ENCODE results near the gene MUC6. TPM values are rescaled to one million over a fixed set of nuclear protein-coding genes. Genes with fewer than 3 reads are reported as not detected.

MUC6 gene
- total RNA-seq, 1 donor from 2014 or later = not detected

GRCh38 chr11:969651-970205 is 66.8 kb downstream of the MUC6 start:
- Histone ChIP-seq H3K27me3 (ENCODE audit: control insufficient read depth, insufficient read depth, low read length) (no peaks in the 10 kb centered on the region), H3K4me3 (ENCODE audit: low read depth, low read length) (no peak overlapping the region), H3K36me3 (ENCODE audit: control insufficient read depth, insufficient read depth, low read length) (peaks cover 18% of the 10 kb centered on the region)
- DNase-seq (ENCODE audit: low read depth) (no peak), FAIRE-seq (no peak)
- TF ChIP-seq, protein P1, sequence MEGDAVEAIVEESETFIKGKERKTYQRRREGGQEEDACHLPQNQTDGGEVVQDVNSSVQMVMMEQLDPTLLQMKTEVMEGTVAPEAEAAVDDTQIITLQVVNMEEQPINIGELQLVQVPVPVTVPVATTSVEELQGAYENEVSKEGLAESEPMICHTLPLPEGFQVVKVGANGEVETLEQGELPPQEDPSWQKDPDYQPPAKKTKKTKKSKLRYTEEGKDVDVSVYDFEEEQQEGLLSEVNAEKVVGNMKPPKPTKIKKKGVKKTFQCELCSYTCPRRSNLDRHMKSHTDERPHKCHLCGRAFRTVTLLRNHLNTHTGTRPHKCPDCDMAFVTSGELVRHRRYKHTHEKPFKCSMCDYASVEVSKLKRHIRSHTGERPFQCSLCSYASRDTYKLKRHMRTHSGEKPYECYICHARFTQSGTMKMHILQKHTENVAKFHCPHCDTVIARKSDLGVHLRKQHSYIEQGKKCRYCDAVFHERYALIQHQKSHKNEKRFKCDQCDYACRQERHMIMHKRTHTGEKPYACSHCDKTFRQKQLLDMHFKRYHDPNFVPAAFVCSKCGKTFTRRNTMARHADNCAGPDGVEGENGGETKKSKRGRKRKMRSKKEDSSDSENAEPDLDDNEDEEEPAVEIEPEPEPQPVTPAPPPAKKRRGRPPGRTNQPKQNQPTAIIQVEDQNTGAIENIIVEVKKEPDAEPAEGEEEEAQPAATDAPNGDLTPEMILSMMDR (IDR thresholded peaks at IDR 0.05; ENCODE audit: insufficient read depth, low read length, severe bottlenecking) = no peak

DNA sequence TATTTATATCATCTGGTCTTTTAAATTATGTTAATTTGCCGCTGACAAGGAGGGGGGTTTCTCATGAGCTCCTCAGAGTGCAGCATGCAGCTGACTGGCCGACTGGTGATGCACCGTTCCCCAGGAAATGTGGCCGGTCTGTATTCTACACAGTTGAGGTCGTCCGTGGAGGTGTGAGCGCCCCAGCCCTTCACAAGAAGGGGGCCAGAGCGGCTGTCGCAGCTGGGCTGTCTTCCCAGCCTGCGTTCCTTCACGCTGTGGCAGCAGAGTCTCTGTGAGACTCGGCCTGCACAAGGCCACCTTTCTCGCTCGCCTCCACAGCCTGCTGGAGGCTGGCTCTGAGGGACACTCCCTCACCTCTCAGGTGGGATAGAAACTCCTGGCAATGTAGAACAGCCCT is 67.7 kb downstream of the MUC6 start:
- H3K27me3 ChIP-seq (ENCODE audit: control insufficient read depth, insufficient read depth, low read length) = no peaks in the 10 kb centered on the region
- FAIRE-seq (no peak), DNase-seq (ENCODE audit: low read depth) (no peak)
- TF ChIP-seq, protein P1 (IDR thresholded peaks at IDR 0.05; ENCODE audit: insufficient read depth, low read length, severe bottlenecking) = no peak
- H3K4me3 ChIP-seq (ENCODE audit: low read depth, low read length) = no peak overlapping the region
- H3K36me3 ChIP-seq (ENCODE audit: control insufficient read depth, insufficient read depth, low read length) = peaks cover 18% of the 10 kb centered on the region

DNA sequence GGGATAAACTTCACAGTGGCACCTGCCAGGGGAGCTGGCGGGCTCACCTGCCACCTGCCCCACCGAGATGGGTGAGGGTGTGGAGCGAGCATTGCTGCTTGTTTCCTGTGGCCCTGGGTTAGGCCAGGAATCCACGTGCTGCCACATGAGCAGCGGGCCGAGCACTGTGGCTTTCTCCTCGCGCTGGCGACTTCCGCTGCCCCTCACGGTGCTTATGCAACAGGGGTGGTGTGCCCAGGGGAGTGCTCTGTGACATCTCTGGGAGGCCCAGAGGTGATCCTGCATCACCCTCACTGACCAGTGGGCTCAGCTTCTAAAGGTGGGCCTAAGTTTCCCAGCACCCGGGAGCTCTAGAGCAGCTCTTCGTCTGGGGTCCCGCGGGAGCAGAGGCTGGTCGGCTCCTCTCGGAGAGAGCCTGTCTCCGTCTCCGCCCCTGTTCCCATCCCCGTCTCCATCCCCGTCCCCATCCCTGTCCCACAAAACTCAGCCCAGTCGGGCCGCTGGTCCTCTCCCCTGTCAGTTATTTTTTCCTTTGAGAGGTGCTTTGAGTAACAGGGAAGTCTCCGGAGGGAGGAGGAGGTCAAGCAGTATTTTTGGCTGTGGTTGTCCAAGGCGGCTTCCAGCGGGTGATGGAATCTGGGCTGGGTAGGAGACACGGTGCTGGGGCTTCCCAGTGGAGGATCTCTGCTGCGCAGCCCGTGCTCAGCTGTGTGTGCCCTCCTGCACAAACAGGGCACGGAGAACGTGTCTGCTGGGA is 68.3 kb downstream of the MUC6 start:
- no peaks in the 10 kb centered on the region for H3K27me3 ChIP-seq (ENCODE audit: control insufficient read depth, insufficient read depth, low read length)
- FAIRE-seq (no peak), DNase-seq (ENCODE audit: low read depth) (no peak)
- H3K4me3 ChIP-seq (ENCODE audit: low read depth, low read length) = no peak overlapping the region
- H3K36me3 ChIP-seq (ENCODE audit: control insufficient read depth, insufficient read depth, low read length) = peaks cover 16% of the 10 kb centered on the region
- TF ChIP-seq, protein P1 (IDR thresholded peaks at IDR 0.05; ENCODE audit: insufficient read depth, low read length, severe bottlenecking) = no peak

GRCh38 chr11:965206-965775 is 71.2 kb downstream of the MUC6 start:
- FAIRE-seq (no peak), DNase-seq (ENCODE audit: low read depth) (no peak)
- TF ChIP-seq, protein P1 (IDR thresholded peaks at IDR 0.05; ENCODE audit: insufficient read depth, low read length, severe bottlenecking) = no peak
- Histone ChIP-seq H3K36me3 (ENCODE audit: control insufficient read depth, insufficient read depth, low read length) (peaks cover 8% of the 10 kb centered on the region), H3K27me3 (ENCODE audit: control insufficient read depth, insufficient read depth, low read length) (no peaks in the 10 kb centered on the region), H3K4me3 (ENCODE audit: low read depth, low read length) (no peak overlapping the region)

GRCh38 chr11:963852-964251 is 72.7 kb downstream of the MUC6 start:
- Histone ChIP-seq H3K27me3 (ENCODE audit: control insufficient read depth, insufficient read depth, low read length) (no peaks in the 10 kb centered on the region), H3K36me3 (ENCODE audit: control insufficient read depth, insufficient read depth, low read length) (peaks cover 11% of the 10 kb centered on the region), H3K4me3 (ENCODE audit: low read depth, low read length) (no peak overlapping the region)
- TF ChIP-seq, protein P1 (IDR thresholded peaks at IDR 0.05; ENCODE audit: insufficient read depth, low read length, severe bottlenecking) = no peak
- no peak for FAIRE-seq
- no peak for DNase-seq (ENCODE audit: low read depth)

Other genes starting within 250 kb of the MUC6 start
- gene CEND1, start 246.6 kb downstream of the MUC6 start, total RNA-seq = not detected in 2 replicates
- gene SLC25A22, start 238.4 kb downstream of the MUC6 start, total RNA-seq = 4.4 and 5.3 TPM in 2 replicates
- 4.4 and 5.0 TPM in 2 replicates for gene PIDD1, start 231.5 kb downstream of the MUC6 start, total RNA-seq
- 211 and 353 TPM in 2 replicates for gene RPLP2, start 226.8 kb downstream of the MUC6 start, total RNA-seq
- gene PNPLA2, start 217.8 kb downstream of the MUC6 start, total RNA-seq = 9.0 and 15.6 TPM in 2 replicates
- 0.51 and 0.53 TPM in 2 replicates for gene CRACR2B, start 208.8 kb downstream of the MUC6 start, total RNA-seq
- 321 and 324 TPM in 2 replicates for gene CD151, start 203.8 kb downstream of the MUC6 start, total RNA-seq
- 8.7 and 51.6 TPM in 2 replicates for gene POLR2L, start 194.2 kb downstream of the MUC6 start, total RNA-seq
- 50.8 and 71.6 TPM in 2 replicates for gene TSPAN4, start 193.9 kb downstream of the MUC6 start, total RNA-seq
- gene CHID1, start 125.9 kb downstream of the MUC6 start, total RNA-seq = 34.1 and 42.6 TPM in 2 replicates
- gene AP2A2, start 110.8 kb downstream of the MUC6 start, total RNA-seq = 9.5 and 17.8 TPM in 2 replicates
- not detected in 2 replicates for gene MUC2, start 38.2 kb upstream of the MUC6 start, total RNA-seq
- under 0.01 TPM in 1 of 2 replicates, not detected in the other for gene MUC5AC, start 121.2 kb upstream of the MUC6 start, total RNA-seq
- not detected in 2 replicates for gene MUC5B, start 186.3 kb upstream of the MUC6 start, total RNA-seq

All from bronchial epithelial cell (primary cell).